HL-60/S4 treated with retinoic acid at 250 ng/mL for 4 days and 3 days (cell line): Measurements from ENCODE around the gene ST7L.

ENCODE experiments used
- in situ Hi-C: fragments of 300-500 bp; cut with MboI; formaldehyde crosslinking; loops from 2 replicates; pipeline ENCODE4 v1.7.0; 2022; ENCODE audit warnings: low sequenced_read_pairs

The ST7L gene

GRCh38 chr1:112554411-112554810, 64.5 kb downstream of the ST7L start:
- in situ Hi-C loops = no loop called here

DNA sequence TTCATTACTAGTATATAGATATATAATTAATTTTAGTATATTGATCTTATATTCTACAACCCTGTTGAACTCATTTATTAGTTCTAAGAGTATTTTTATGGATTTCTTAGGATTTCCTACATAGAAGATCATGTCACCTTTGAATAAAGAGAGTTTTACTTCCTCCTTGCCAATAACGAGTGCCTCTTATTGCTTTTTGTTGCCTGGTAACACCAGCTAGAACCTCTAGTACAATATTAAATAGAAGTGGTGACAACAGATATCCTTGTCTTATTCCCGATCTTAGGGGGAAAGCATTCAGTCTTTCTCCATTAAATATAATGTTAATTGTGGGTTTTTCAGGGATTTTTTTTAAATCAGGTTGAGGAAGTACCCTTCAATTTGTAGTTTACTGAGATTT, 69.4 kb downstream of the ST7L start:
- in situ Hi-C loops = no loop called here

- in situ Hi-C loops = no loop called here
Measured at GRCh38 chr1:112548547-112548946, 70.4 kb downstream of the ST7L start.

GRCh38 chr1:112546076-112546475, 72.9 kb downstream of the ST7L start:
- in situ Hi-C loops = no loop called here

- in situ Hi-C loops = no loop called here
Measured at GRCh38 chr1:112544751-112545150, 74.2 kb downstream of the ST7L start.

GRCh38 chr1:112544011-112544688, 74.8 kb downstream of the ST7L start:
- in situ Hi-C loops = no loop called here

GRCh38 chr1:112542206-112542973, 76.6 kb downstream of the ST7L start:
- in situ Hi-C loops = no loop called here

DNA sequence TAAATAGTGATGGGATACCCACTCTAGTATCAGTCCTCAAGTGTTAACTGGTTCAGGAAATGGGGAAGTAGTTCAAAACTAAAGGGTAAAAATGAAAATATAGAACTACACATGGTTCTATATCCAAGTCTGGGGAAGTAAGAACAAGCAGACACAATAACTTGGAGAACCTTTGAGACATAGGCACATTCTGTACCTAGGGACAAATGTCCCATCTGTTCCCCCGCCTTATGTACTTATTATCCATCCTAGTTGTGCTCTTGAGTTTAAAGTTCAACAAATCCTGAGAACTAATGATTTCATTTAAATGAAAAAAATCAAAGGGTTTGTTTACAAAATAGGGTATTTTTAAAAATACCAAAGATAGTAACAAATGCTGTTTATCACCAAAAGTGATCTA, 77.6 kb downstream of the ST7L start:
- in situ Hi-C loops = no loop called here

DNA sequence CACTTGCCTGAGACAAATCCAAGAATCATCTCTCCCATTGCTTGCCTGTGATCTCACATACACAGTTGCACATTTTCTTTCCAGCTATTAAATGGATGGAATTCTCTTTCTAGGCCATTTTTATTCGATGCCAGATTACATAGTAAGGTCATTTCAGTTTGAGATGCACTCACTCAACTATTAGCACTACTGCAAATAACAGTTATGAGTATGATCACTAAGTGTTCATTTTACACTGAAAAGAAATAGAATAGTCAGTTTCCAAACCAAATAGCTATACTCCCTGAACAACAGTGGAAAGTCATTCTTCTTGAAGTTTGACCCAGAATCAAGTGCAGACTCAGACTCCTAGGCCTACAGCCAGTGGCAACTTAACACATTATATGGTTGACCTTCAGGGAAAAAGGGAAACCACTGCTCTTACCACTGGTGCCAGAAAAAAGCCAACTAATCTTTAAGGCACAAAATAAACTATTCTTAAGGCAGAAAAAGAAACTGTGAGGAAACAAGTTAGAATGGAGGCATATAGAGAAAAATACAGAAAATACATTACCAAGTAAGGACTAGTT, 78.6 kb downstream of the ST7L start:
- in situ Hi-C loops = no loop called here

DNA sequence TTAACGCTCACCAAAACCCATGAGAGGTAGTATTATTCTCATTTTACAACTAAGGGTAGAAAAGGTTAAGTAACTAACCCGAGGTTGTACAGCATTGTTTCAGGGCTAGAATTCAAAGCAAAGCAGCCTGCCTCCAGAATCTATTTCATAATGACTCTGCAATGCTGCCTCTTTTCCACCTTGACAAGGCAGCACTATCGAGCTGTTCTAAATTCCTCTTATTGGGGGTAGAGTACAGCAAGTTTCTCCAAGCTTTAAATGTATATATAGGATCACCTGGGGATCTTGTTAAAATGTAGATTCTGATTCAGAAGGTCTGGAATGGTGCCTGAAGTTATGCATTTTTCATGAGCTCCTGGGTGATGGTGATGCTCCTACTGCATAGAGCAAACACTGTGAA, 80.1 kb downstream of the ST7L start:
- in situ Hi-C loops = no loop called here

DNA sequence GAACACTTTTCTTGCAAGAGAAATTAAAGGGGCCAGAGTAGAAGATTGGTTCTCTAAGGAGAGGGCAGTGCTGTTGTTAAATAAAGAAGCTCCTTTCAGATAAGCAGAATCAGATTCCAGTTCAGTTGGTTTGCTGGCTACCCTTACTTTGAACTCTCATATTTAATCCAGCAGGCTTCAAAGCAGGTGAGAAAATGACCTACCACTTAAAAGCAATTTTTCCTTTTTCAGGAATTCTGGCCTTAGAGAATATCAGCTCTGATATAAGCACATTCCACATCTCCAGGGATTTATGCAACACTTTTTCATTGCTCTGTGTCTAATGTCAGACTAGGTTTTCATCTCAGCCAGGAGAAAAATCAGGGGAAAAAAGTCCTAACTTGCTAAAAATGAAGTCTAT, 81.5 kb downstream of the ST7L start:
- in situ Hi-C loops = no loop called here

DNA sequence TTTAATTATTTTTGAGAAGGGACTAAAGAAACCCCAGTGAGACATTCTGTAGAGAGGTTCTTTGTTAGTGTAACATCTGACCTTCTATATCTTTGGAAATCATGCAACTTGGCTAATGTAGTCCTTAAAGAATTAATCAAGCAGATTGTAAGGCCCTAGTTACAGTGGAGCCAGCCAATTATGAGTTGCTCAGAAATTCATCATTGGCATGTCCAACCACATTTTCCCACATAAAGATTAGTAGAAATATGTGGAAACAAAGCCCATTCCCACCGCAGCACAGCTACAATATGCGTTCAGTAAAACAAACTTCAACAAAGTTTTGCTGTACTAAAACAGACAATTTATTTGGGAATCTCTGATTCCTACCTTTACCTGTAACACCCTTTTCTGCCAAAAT, 82.4 kb downstream of the ST7L start:
- in situ Hi-C loops = no loop called here

- in situ Hi-C loops = no loop called here
Measured at GRCh38 chr1:112533029-112533428, 85.9 kb downstream of the ST7L start.

DNA sequence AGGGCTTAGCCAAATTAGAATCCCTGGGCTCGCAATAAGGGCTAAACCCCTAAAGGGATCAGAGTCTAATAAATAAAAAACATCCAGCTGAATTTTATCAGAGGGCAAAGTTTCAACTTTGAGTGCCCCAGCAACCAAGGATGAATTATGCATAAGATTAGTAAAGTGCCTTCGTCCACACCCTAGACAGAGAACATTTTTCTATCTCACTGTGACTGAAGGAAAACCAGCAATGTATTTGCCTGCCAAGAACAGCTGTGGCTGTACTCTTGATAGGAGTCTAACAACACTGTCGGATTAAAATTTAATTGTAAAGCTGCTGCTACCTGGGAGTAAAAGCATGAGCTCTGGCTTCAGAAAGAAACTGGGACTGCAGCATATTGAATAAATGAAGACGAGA, 86.9 kb downstream of the ST7L start:
- in situ Hi-C loops = no loop called here

DNA sequence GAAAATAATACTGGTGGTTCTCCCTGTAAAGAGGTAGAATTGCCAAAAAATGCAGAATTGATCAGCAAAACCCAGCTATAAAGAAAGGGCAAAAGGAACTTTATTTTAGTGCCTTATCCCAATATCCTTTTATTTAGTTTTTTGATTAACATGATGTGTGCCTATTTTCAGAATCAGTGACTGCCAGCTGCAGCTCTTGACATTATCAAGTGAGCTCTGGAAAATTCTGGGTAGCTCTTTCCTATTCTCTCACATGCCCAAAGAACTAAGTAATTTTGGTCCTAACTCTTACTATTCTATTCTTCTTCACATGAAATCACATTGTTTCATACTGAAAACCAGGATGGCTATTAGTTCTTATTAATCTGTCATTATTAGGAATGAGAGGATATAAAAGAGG, 88.1 kb downstream of the ST7L start:
- in situ Hi-C loops = no loop called here

- in situ Hi-C loops = no loop called here
Measured at GRCh38 chr1:112529301-112529700, 89.6 kb downstream of the ST7L start.

DNA sequence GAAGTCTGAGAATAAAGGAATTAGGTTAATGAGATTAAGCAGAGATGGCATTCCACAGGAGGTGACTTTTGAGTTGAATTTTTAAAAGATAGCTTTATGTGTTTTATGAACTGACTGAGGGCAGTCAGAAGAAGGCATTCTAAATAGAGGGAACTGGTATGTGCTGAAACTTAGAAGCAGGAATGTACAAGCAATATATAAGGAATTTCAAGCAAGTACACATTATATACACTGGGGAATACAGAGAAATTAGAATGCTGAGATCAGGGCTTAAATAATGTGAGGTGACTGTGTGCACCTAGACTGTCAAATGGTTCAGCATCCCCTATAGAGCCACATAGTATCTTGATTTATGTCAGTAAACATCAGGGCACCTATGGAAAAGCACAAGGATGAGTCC, 90.9 kb downstream of the ST7L start:
- in situ Hi-C loops = no loop called here

DNA sequence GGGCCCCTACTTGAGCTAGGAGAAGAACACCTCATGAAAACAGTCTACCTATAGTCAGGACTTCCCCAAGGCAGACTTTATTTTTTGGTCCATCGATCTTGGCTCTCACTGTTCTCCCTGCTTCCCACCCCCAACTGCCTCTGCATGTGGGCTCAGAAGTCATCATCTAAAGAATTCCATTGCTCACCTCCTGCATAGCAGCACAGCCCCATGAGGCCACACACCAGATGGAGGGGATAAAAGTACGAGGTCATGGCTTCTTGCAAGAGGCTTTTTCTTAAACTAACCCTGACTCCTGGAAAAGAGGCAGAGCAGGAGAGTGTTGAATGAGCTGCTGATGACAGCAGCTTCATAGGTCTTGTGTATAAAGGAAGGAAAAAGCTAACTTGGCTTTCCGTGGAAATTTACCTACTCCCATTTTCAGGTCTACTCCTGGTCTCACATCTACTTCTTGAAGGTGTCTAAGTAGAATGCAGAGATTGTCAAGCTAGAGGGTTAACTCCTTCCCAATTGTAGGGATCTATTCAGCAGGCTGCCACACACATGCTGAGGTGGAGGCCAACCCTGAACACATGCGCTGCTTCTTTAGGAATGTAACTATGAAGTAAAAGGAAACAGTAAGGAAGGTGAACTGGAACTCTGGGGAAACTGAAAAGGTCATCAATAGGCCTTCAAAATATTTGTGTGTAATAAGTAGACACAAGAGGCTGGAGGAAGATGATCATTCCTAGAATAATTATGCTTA, 91.5 kb downstream of the ST7L start:
- in situ Hi-C loops = no loop called here

DNA sequence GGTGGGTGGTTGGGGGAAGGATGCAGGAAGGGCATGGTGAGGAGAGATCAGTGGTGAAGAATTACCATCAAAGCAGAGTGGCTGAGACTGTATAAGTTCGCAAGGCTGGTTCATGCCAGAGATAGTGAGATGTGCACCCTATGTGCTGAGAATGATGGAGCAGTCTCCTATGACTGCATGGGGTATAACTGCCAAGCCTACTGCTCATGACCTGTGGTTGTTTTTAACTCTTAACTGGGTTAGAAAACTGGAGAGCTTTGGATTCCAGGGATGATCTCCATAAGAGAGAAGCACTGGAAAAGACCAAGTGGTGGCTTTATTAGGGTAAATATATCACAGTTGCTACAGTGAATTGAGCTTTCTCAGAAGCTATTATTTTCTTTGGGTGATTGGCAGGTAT, 94.0 kb downstream of the ST7L start:
- in situ Hi-C loops = no loop called here

GRCh38 chr1:112524251-112524650, 94.7 kb downstream of the ST7L start:
- in situ Hi-C loops = no loop called here

DNA sequence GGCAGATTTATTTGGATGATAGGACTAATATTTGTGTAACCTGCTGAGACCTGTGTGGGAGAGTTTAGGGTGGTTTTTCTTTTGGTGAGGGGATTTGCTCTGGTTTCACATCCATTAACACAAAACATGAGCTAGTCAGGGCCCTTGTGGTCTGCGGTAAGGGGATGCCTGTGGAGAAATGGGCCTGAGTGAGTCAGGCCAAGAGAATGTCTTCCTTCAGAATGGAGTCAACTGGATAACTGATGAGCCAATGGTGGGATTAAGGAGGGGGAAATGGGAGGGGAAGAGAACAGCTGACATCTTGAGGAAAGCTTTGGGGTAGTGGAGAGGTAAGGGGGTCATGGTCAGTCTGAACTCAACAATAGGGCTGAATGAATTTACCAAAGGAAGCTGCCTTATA, 96.3 kb downstream of the ST7L start:
- in situ Hi-C loops = no loop called here

DNA sequence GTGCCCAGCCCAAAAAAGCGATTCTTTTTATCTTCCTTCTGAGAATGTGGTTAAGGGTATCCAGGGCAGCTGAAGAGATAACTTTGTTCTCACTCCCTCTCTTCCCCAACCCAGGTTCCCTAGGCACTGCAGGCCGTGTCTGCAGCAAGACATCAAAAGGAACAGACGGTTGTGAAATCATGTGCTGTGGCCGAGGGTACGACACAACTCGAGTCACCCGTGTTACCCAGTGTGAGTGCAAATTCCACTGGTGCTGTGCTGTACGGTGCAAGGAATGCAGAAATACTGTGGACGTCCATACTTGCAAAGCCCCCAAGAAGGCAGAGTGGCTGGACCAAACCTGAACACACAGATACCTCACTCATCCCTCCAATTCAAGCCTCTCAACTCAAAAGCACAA, 98.8 kb downstream of the ST7L start:
- in situ Hi-C loops = no loop called here
